GM19240 (cell line): ENCODE measurements around the gene ZNF101.

Experiments
- DNase-seq: peaks from one replicate; pipeline ENCODE4 v3.0.0; 2011; ENCODE audit warnings: low spot score; ENCODE audit not compliant: insufficient read length

ZNF101 gene

GRCh38 chr19:19668230-19669012 lies at the start of gene ZNF101:
Gene ZNF101, plus strand, starts transcription at chr19:19668839. Its CDS starts 125 bp downstream, at chr19:19668964.
- DNase-seq = peak; percentile 81

DNA sequence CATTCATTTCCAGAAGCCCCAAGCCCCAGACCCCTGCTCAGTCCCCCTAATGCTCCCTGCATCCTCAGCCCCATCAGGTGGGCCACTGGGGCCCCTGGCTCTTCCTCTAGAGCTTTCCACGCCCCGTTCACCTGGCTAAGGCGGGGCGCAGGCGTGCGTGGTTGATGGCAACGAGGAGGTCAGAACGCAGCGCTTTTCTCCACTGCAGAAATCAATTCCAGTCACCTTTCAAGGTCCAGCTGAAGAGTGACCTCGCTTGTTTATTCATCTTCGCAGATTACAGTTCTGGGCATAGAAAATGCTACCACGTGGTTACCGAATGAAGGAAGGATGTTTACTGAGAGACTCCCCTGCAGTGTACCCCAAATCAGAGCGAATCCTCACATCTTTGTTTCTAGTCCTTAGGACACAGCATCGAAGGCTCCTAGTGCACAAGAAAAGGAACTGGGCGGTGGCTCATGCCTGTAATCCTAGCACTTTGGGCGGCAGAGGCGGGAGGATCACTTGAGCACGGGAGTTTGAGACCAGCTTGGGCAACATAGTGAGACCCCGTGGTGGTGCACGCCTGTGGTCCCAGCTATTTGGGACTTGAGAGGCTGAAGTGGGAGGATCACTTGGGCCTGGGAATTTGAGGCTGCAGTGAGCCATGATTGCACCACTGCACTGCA lies 49.3 kb upstream of the ZNF101 start:
- no peak for DNase-seq

- DNase-seq = no peak
Measured at GRCh38 chr19:19619849-19620210, 48.8 kb upstream of the ZNF101 start.

- DNase-seq = no peak
Measured at GRCh38 chr19:19623383-19623782, 45.3 kb upstream of the ZNF101 start.

- no peak for DNase-seq
Measured at GRCh38 chr19:19624032-19624570, 44.5 kb upstream of the ZNF101 start.

GRCh38 chr19:19626516-19627472 lies 41.8 kb upstream of the ZNF101 start:
- no peak for DNase-seq

DNA sequence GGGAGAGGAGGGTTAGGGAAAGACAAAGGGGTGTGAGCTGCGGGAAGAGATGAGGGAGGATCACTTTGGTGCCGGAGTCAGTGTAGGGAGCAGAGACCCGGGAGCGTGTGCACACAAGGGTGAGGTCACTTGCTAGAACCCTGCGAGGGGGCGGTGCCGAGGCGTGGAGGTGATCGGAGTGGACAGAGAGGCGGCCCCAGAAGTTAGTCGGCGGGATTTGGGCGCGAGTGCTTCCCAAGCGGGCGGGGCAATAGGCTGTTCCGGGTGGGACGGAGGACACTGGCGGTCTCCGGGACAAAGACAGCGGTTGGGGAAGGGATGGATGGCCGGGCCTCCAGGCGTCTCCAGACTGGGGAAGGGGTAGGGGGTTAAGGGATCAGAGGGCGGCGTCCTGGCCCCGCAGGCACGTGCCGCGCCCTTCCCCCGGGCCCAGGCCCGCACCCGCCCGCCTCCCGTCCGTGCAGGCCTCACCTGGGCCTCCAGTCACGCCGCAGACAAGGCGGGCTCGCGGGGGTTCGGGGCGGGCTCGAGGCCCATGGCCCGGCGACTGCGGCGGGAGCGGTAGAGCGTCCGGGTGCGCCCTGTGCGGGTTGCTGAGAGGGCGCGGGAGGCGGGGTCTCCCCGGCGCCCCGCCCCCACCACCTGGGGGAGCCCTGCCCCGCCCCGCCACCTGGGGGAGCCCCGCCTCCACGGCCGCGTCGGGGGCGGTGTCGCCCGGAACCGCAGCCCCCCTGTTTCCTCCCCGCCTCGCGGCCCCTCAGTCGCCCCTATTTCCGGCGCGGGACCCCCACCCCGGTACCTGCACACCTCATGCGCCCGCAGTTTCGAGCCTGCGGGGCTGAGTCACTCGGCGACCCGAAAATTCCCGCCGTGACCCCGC lies 40.8 kb upstream of the ZNF101 start, which contains the start of gene LPAR2:
TSS of gene LPAR2 (minus strand) at position 600 of the 880 bp plus-strand sequence. CDS start 945 bp downstream, outside the sequence.
- DNase-seq = peak; percentile 80

- DNase-seq = no peak
Measured at GRCh38 chr19:19628501-19629134, 40.0 kb upstream of the ZNF101 start.

DNA sequence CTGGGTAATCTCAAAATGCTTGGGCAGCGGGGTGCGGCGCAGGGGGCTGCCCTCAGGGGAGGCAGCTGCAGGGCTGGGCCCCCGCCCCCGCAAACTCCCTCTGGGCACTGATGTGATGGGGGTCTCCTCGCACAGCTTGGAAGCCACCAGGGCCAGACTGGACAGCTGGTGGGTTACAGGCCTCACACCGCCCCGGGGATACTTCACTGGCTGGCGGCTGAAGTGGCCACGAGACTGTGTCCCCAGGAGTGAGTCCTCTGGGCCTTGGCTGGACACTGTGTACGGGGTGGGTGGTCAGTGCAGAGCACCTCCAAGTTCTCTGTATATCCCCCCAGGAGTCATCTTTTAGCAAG lies 38.6 kb upstream of the ZNF101 start:
- DNase-seq = no peak

GRCh38 chr19:19630426-19630825 lies 38.2 kb upstream of the ZNF101 start:
- DNase-seq = no peak

- DNase-seq = no peak
Measured at GRCh38 chr19:19631346-19631745, 37.3 kb upstream of the ZNF101 start.

DNA sequence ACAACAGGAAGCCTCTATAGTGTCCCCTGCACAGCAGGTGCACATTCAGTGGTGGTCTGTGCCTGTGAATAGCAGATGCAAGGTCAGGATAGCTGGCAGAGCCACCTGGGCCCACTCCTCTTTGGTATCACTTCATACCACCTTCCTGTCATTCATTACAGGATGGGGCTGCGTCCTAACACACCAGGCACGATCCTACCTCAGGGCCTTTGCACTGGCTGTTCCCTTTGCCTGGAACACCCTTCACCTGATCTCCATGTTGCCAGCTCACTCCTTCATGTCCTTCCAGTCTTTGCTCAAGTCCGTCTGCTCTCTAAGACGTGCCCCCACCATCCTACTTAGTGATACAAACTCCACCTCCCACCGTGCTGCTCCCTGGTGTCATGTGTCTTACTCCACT lies 36.0 kb upstream of the ZNF101 start:
- no peak for DNase-seq

DNA sequence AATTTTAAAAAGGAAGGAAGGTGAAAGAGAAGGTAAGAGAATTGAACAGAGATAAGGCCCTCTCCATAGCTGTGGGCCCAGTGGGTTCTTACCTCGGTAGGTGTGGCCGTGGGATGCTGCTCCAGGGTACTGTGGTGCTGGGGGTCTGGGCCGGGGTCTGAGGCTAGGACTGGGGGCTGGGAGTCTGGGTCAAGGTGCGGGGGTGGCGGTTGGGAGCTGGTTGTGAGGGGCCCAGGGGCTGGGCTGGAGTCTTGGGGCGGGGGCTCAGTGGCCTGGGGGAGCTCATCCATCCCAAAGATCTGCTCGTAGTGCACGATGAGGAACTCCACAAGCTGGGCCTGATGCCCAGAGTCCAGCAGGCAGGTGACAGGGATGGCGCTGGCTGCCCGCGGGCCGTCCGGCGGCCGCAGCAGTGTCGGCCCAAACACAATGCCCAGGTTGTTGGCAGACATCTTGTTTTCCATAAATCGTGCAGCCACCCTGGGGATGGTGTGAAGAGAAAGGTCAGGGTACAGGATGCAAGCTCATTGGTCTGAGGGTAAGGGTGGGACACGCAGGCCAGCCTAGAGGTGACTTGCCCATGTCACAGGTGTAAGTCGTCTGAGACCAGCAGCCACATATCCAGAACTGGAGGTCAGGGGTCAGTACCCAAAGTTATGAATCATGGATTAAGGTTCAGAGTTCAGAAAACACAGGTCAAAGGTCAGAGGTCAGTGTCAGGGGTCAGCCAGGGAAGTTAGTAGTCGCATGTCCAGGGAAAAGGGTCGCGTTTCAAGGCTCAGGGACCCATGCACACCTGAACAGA lies 34.7 kb upstream of the ZNF101 start:
- no peak for DNase-seq

GRCh38 chr19:19634516-19635312 lies 33.9 kb upstream of the ZNF101 start:
- no peak for DNase-seq

DNA sequence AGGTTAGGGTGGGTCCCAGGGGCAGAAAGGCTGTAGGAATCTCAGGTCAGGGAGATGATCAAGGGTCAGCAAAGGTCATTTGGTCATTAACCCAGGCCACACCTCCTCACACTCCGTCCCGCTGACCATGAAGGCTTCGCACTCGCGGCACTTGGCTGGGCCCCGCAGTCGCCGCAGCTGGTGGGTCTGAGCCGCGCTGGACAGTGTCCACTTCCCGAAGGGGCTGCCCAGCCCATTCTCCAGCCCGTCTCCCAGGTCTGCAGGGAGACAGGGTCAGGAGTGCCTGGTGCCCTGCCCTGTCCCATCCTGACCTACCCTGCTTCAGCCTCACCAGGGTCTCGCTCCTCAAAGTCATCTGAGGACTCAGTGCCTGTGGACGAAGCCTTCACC lies 33.3 kb upstream of the ZNF101 start:
- DNase-seq = no peak

- DNase-seq = no peak
Measured at GRCh38 chr19:19636573-19637185, 32.0 kb upstream of the ZNF101 start.

- no peak for DNase-seq
Measured at GRCh38 chr19:19637186-19637522, 31.5 kb upstream of the ZNF101 start.
